ENCODE results near the gene MRGPRX2. TPM values are rescaled to one million over a fixed set of nuclear protein-coding genes. Genes with fewer than 3 reads are reported as not detected.
A peak's percentile ranks its signal among the peaks of the same experiment; 100 is the strongest.

The MRGPRX2 gene
- total and polyA plus RNA-seq, 9 of the 15 experiments (the other 6 are each of a cell fraction or from before 2014, with no cell fraction given), result not detected

DNA sequence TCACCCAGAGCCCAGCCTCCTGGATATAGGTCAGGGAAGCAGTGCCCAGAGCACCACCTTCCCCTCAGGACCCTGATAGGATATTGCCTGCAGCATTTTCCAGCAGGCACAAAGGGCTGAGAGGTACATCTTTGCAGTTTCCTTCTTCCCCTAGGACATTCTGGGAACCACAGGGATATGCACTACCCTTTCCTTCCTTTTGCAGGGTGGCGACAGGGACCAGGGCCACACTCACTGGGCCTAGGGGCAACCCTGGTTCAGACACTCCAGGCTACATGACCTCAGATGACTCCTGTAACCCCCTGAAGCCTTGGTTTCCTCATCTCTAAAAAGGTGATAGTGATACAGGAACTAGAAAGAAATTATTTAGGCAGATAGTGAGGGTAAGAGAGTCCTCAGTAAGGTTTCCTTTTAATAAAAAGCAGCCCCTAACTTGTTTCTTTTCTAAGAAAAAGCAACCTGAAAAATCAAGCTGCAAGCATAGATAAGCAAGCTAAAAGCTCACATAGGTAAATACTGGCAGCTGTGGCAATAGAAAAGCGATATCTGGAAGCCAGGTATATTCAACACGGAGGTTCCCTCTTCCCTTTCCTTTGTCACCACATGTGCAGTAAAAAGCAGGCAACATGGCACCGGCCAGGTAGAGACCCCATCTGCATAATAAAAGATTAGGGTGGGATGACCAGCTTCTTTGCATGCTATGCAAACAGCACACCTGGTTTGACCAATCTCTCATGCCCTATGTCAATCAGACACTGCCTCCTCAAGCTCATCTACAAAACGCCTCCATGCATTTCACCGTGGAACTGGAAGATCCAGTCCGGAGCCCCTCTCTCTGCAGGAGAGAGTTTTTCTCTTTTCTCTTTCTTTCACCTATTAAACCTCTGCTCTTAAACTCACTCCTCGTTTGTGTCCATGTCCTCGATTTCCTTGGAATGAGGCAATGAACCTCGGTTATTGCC lies 13.2 kb upstream of the MRGPRX2 start:
- H2AFZ ChIP-seq (ENCODE audit: low read depth, low read length), result no peak overlapping the region
- H3K4me1 ChIP-seq (replicated peaks in 1 of 2; ENCODE audit: control insufficient read depth in 2 of 2, insufficient read depth in 2 of 2, low read length in 2 of 2), result no peaks in the 10 kb centered on the region; a peak in 1 of 5 replicates
- FAIRE-seq, result no peak
- no peak overlapping the region for H3K4me3 ChIP-seq
- no TSS peak for BruUV-seq (replicated peaks)
- no peak overlapping the region for H3K9ac ChIP-seq (ENCODE audit: insufficient read depth in 1 of 2, low read depth in 2 of 2, low read length in 2 of 2)
- ChIA-PET POLR2A (interaction anchor here (1.2 kb wide), 1 partner anchor 213 kb away, joined by 3 read pairs; no protein-coding TSS in a partner anchor), CTCF (ENCODE audit: low intra/inter-chr PET ratio) (interaction anchor here (4.7 kb wide), 1 partner anchor 480 kb away, joined by 75 read pairs; no protein-coding TSS in a partner anchor)
- 1% methylated on average over 9 of the region's 10 CpGs for WGBS (ENCODE audit: insufficient coverage, low coverage, missing lambda C conversion rate)
- no peak for ATAC-seq
- intact Hi-C loops (cut with micrococcal nuclease), result loop anchor here (5.0 to 10.0 kb wide), 3 partner anchors 141 to 239 kb away; no protein-coding TSS in a partner anchor
- H3K4me2 ChIP-seq (ENCODE audit: insufficient read depth, low read length), result no peak overlapping the region
- no peaks in the 10 kb centered on the region for H3K9me3 ChIP-seq (replicated peaks; ENCODE audit: control insufficient read depth, insufficient read depth, low read depth, low read length)
- in situ Hi-C loops (cut with MboI), result loop anchor here (5.0 to 25.0 kb wide), 4 partner anchors 244 to 831 kb away; no protein-coding TSS in a partner anchor
- H3K27ac ChIP-seq (ENCODE audit: extremely low read depth, low read depth, low read length), result no peak overlapping the region
- H3K79me2 ChIP-seq (ENCODE audit: control insufficient read depth, insufficient read depth, low read length), result no peaks in the 10 kb centered on the region
- DNase-seq (ENCODE audit: extremely low read depth in 1 of 4, low spot score in 3 of 4), result no peak
- H3K9me1 ChIP-seq (ENCODE audit: control insufficient read depth, insufficient read depth, low read length), result no peaks in the 10 kb centered on the region
- no peaks in the 10 kb centered on the region for H4K20me1 ChIP-seq (replicated peaks; ENCODE audit: control insufficient read depth, insufficient read depth, low read length)
- peak; percentile 30; the same call in 1 of the 2 replicates for TF ChIP-seq TEAD4 (IDR thresholded peaks at IDR 0.05; ENCODE audit: low read length)
- TF ChIP-seq TEAD4 (CRISPR knock-in tag; IDR thresholded peaks at IDR 0.05; ENCODE audit: borderline replicate concordance), result no peak
- TF ChIP-seq ZC3H4 (CRISPR knock-in tag; IDR thresholded peaks at IDR 0.05; ENCODE audit: borderline replicate concordance), result no peak
- TF ChIP-seq TAL1 (IDR thresholded peaks at IDR 0.05), result peak; percentile 74
- peak; percentile 61 for TF ChIP-seq ARID1B (IDR thresholded peaks at IDR 0.05)
- H3K27me3 ChIP-seq (ENCODE audit: control insufficient read depth in 2 of 2, insufficient read depth in 2 of 2, low read length in 2 of 2), result 0 out of 5 replicates have a peak, but pooled peaks cover 0 to 3% of the 10 kb centered on the region in 2 experiments
- no peaks in the 10 kb centered on the region for H3K36me3 ChIP-seq (ENCODE audit: control insufficient read depth, insufficient read depth, low read length)
